ENCODE measurements around the gene PCK2.
A peak's percentile ranks its signal among the peaks of the same experiment; 100 is the strongest.

Gene PCK2

DNA sequence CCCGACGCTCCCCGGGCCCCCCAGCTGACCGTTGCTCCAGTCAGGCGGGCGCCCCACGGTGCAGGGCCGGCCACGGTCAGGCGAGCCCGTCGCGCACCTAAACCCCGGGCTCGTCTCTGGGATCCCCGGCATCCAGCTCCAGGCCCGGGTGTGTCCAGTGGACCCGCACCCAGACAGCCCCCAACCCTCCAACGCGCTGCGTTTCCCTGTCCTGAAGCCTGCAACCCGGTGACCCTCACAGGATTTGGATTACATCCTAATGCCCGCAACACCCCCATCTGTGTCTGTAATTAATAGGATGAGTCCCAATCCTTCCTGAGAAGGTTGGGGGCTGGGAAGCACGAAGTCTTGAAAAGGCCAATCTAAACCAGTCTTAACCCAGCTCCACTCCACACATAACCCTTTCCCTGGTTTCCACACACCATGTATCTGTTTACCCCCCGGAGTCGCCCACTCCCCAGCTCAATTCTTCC is 12.3 kb upstream of the PCK2 start:
- CTCF ChIA-PET: interaction anchor here (1.0 to 1.6 kb wide), 2 partner anchors 24 to 27 kb away, joined by 6 to 7 read pairs; no protein-coding TSS in a partner anchor
- POLR2A ChIA-PET (ENCODE audit: low non-redundant PET): interaction anchor here (0.6 to 0.9 kb wide), 2 partner anchors 20 to 93 kb away, joined by 3 read pairs; no protein-coding TSS in a partner anchor
- peak overlapping the region; percentile 72 for H3K27ac ChIP-seq
- DNase-seq (ENCODE audit: low spot score): no peak
- TF ChIP-seq, protein P1, sequence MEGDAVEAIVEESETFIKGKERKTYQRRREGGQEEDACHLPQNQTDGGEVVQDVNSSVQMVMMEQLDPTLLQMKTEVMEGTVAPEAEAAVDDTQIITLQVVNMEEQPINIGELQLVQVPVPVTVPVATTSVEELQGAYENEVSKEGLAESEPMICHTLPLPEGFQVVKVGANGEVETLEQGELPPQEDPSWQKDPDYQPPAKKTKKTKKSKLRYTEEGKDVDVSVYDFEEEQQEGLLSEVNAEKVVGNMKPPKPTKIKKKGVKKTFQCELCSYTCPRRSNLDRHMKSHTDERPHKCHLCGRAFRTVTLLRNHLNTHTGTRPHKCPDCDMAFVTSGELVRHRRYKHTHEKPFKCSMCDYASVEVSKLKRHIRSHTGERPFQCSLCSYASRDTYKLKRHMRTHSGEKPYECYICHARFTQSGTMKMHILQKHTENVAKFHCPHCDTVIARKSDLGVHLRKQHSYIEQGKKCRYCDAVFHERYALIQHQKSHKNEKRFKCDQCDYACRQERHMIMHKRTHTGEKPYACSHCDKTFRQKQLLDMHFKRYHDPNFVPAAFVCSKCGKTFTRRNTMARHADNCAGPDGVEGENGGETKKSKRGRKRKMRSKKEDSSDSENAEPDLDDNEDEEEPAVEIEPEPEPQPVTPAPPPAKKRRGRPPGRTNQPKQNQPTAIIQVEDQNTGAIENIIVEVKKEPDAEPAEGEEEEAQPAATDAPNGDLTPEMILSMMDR (conservative IDR thresholded peaks at IDR 0.05; ENCODE audit: low read depth): no peak

DNA sequence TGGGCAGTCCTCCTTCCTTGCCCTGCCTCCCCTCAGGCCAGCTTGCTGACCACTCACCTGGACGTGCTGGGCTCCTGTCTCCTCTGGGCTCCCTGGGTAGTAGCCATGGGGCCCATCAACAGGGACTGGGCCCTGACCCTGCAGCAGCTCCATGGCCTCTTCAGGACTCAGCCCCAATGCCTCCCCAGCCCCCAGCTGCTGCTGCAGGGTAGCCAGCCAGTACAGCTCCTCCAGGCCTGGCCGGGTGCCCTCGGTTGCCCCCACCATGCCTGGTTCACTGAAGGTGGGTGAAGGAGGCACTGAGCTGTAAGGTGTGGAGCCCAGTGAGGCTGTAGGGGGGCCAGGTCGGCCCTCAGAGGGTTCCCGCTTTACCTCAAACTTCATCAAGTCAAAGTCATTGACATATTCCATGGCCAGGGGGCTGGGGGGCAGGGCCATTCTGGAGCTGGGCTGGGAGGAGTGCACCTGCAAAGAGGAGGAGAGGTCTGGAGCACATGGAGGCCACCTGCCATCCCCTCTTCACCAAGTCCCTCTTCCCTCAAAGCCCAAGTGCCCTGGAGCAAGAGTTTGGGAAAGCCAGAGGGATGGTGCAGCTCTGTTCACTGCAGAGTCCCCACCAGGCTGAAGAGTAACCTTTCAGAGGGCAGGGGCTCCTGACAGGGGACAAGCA is 11.6 kb upstream of the PCK2 start:
- H3K27ac ChIP-seq: no peak overlapping the region
- CTCF ChIA-PET: interaction anchor here (1.0 kb wide), 1 partner anchor 24 kb away, joined by 6 read pairs; no protein-coding TSS in a partner anchor
- DNase-seq (ENCODE audit: low spot score): no peak
- TF ChIP-seq, protein P1 (conservative IDR thresholded peaks at IDR 0.05; ENCODE audit: low read depth): no peak
- POLR2A ChIA-PET (ENCODE audit: low non-redundant PET): interaction anchor here (0.6 kb wide), 1 partner anchor 20 kb away, joined by 3 read pairs; no protein-coding TSS in a partner anchor

DNA sequence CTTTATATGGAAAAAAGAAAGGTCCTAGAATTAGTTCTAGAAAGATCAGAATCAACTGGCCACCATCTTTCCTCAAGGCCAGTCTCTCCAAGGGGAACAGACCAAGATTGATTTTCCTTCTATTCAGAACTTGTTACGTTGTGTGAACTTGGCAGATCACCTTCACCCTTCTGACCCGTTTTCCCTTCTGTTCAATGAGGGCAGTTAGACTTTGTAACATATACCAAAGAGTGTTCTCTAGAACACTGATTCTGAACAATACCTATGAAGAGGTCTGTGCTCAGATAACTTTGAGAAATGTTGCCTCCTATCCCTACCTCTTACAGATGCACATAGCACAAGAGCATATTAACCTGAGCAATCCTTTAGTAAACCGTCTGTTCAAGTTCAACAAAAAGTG is 10.6 kb upstream of the PCK2 start:
- no peak overlapping the region for H3K27ac ChIP-seq
- POLR2A ChIA-PET (ENCODE audit: low non-redundant PET): no interaction called here
- TF ChIP-seq, protein P1 (conservative IDR thresholded peaks at IDR 0.05; ENCODE audit: low read depth): no peak
- CTCF ChIA-PET: no interaction called here
- no peak for DNase-seq (ENCODE audit: low spot score)

DNA sequence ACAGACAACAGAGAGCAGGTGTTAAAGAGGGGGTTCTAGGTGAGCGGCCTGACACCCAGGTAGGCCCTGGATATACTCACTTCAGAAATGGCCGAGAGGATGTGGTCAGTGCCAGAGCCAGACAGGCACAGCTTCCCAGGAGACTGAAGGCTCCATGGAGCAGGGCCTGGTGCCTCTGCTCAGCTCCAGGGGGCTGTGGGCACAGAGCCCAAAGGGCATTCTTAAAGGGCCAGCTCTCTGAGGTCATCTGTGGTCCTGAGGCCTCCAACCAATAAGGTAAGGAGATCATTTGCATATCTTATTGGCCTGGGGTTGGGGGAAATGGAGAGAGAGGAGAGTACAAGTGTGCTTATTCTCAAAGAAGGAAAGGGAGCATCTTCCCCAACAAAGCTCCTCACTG is 9.7 kb upstream of the PCK2 start:
- ChIA-PET CTCF (interaction anchor here (0.6 kb wide), 2 partner anchors 73 to 1837 kb away, joined by 3 to 4 read pairs; no protein-coding TSS in a partner anchor), POLR2A (ENCODE audit: low non-redundant PET) (no interaction called here)
- no peak for DNase-seq (ENCODE audit: low spot score)
- TF ChIP-seq, protein P1 (conservative IDR thresholded peaks at IDR 0.05; ENCODE audit: low read depth): no peak
- H3K27ac ChIP-seq: no peak overlapping the region

DNA sequence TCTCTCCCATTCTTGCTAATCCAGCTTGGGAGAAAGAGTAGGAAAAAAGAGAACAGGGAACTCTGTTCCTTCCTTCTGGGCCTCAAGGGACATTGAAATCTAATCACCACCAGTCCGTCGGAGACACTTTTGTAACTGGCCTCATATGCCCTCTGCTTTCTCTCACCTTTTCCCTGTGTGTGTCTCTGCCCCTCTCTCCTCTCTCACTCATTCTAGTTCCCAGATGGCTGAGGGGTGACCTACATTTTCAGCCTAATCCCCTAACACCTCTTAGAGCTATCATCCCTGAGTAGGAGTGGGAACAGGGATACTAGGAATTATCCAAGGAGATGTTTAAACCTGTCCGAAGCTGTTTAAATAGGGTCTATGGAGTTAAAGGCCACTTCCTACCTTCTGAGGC is 8.9 kb upstream of the PCK2 start:
- POLR2A ChIA-PET (ENCODE audit: low non-redundant PET): no interaction called here
- H3K27ac ChIP-seq: no peak overlapping the region
- no peak for DNase-seq (ENCODE audit: low spot score)
- TF ChIP-seq, protein P1 (conservative IDR thresholded peaks at IDR 0.05; ENCODE audit: low read depth): no peak
- CTCF ChIA-PET: interaction anchor here (0.6 kb wide), 2 partner anchors 74 to 1838 kb away, joined by 3 to 4 read pairs; no protein-coding TSS in a partner anchor

DNA sequence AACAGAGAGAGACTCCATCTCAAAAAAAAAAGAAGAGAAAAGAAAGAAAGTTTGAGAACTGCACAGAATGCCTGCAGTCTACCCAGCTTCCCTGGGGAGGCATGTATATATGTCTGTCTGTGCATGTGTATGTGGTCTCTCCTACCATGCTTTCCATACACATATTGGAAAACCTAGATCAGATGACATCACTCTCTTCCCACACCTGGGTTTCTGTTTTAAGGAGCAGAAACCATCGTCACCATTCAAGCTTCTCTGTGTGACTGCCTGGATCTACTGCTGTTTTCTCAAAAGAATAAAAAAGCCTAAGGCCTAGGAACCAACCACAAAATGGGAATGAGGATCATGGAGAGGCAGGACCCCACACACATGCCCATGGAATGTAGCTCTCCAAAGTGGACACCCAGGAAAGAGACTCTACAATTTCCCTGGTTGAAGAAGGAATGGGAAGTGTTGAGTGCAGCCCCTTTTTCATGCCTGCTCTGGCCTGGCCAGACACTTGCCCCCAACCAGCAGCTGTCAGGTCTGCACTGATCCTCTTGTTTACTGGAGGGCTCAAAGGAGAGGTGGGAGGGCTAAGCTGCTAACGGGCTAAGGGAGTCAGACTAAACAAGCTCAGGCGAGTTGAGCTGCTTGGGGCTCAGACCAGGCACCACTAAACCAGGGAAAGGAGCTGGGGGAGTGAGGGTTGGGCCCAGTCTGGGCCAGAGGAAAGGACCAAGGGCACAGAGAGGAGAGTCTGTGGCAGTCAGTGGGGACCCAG is 7.7 kb upstream of the PCK2 start:
- H3K27ac ChIP-seq: no peak overlapping the region
- ChIA-PET CTCF (interaction anchor here (0.7 kb wide), 2 partner anchors 12 to 498 kb away, joined by 3 to 4 read pairs; no protein-coding TSS in a partner anchor), POLR2A (ENCODE audit: low non-redundant PET) (no interaction called here)
- TF ChIP-seq, protein P1 (conservative IDR thresholded peaks at IDR 0.05; ENCODE audit: low read depth): no peak
- DNase-seq (ENCODE audit: low spot score): no peak
